IMR-90 (cell line): ENCODE results near the gene ADGRB3.

Experiments
- CEBPB ChIP-seq: IDR thresholded peaks from 2 replicates; pipeline ENCODE4 v1.6.1; 2012; ENCODE audit warnings: low read depth, low read length, improper control_type of control experiment
- CHD1 ChIP-seq: IDR thresholded peaks from 2 replicates; pipeline ENCODE4 v1.6.1; 2012; ENCODE audit warnings: low read depth, low read length, improper control_type of control experiment
- FOS ChIP-seq: fragments of 150-350 bp; IDR thresholded peaks from 2 replicates; pipeline ENCODE4 v1.6.1; 2016; ENCODE audit warnings: low read depth, low read length
- POLR2A ChIP-seq: IDR thresholded peaks from 2 replicates; pipeline ENCODE4 v1.6.1; 2012; ENCODE audit warnings: mild to moderate bottlenecking, low read depth, low read length
- RAD21 ChIP-seq: IDR thresholded peaks from 2 replicates; pipeline ENCODE4 v1.6.1; 2012; ENCODE audit warnings: low read length, improper control_type of control experiment
- RFX5 ChIP-seq: IDR thresholded peaks from 2 replicates; pipeline ENCODE4 v1.8.0; 2012; ENCODE audit warnings: low read depth, mild to moderate bottlenecking, low read length, moderate library complexity
- TF ChIP-seq, protein P1 (sequence below): conservative IDR thresholded peaks from 2 replicates; pipeline ENCODE4 v1.5.1; 2012; ENCODE audit warnings: mild to moderate bottlenecking, low read depth, low read length, improper control_type of control experiment
- TF ChIP-seq, protein P2 (sequence below): fragments of 150-350 bp; IDR thresholded peaks from 2 replicates; pipeline ENCODE4 v1.6.1; 2017; ENCODE audit warnings: mild to moderate bottlenecking, antibody characterized with exemption, low read length, low read depth

DNA sequence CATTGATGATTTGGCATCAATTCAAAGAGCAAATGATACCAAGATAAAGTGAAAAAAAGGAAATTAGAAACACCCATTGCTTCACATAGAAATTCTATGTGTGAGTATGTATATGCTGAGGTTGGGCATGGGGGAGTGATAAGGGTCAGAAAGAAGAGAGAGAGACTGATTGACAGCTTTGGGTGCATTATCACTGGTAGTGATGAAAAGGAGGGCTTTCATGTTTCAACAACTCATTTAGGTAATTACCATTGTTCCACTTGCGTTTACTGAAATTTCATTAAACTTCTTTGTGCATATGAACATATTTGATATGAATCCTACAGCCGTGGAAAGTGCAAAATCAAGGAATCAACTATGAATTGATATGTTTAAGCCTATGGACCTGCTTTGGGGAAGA, 84.7 kb downstream of the ADGRB3 start:
- TF ChIP-seq, protein P1, sequence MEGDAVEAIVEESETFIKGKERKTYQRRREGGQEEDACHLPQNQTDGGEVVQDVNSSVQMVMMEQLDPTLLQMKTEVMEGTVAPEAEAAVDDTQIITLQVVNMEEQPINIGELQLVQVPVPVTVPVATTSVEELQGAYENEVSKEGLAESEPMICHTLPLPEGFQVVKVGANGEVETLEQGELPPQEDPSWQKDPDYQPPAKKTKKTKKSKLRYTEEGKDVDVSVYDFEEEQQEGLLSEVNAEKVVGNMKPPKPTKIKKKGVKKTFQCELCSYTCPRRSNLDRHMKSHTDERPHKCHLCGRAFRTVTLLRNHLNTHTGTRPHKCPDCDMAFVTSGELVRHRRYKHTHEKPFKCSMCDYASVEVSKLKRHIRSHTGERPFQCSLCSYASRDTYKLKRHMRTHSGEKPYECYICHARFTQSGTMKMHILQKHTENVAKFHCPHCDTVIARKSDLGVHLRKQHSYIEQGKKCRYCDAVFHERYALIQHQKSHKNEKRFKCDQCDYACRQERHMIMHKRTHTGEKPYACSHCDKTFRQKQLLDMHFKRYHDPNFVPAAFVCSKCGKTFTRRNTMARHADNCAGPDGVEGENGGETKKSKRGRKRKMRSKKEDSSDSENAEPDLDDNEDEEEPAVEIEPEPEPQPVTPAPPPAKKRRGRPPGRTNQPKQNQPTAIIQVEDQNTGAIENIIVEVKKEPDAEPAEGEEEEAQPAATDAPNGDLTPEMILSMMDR, result no peak
- TF ChIP-seq CEBPB, result no peak
- TF ChIP-seq POLR2A, result no peak
- TF ChIP-seq RFX5, result no peak
- TF ChIP-seq CHD1, result no peak
- TF ChIP-seq, protein P2, sequence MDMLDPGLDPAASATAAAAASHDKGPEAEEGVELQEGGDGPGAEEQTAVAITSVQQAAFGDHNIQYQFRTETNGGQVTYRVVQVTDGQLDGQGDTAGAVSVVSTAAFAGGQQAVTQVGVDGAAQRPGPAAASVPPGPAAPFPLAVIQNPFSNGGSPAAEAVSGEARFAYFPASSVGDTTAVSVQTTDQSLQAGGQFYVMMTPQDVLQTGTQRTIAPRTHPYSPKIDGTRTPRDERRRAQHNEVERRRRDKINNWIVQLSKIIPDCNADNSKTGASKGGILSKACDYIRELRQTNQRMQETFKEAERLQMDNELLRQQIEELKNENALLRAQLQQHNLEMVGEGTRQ, result no peak
- TF ChIP-seq FOS, result no peak
- TF ChIP-seq RAD21, result no peak
